H9 (cell line): Measurements from ENCODE around the gene GPC6. TPM values are rescaled to one million over a fixed set of nuclear protein-coding genes. Genes with fewer than 3 reads are reported as not detected.

ENCODE experiments used
- DNase-seq: peaks from one replicate; pipeline ENCODE4 v3.0.0-alpha.2; 2017
- H2AFZ ChIP-seq: one replicate; pipeline ENCODE4 v1.6.1; 2013; ENCODE audit warnings: mild to moderate bottlenecking, low read length, control low read depth, moderate library complexity
- H2AK5ac ChIP-seq: 2 replicates; pipeline ENCODE4 v1.6.1; 2013; ENCODE audit warnings: low read length, control low read depth, mixed read lengths; ENCODE audit not compliant: insufficient read length
- H2BK120ac ChIP-seq: one replicate; pipeline ENCODE4 v1.6.1; 2013; ENCODE audit warnings: low read depth, mild to moderate bottlenecking, low read length, control low read depth, inconsistent platforms; ENCODE audit not compliant: poor library complexity, severe bottlenecking
- H2BK12ac ChIP-seq: 2 replicates; pipeline ENCODE4 v1.6.1; 2013; ENCODE audit warnings: low read length, control low read depth, mixed read lengths, low read depth; ENCODE audit not compliant: insufficient read length
- H2BK15ac ChIP-seq: 2 replicates; pipeline ENCODE4 v1.6.1; 2013; ENCODE audit warnings: low read depth, low read length, control low read depth
- H2BK20ac ChIP-seq: one replicate; pipeline ENCODE4 v1.6.1; 2013; ENCODE audit warnings: low read depth, mild to moderate bottlenecking, low read length, control low read depth, inconsistent platforms; ENCODE audit not compliant: poor library complexity, severe bottlenecking
- H2BK5ac ChIP-seq: 2 replicates; pipeline ENCODE4 v1.6.1; 2013; ENCODE audit warnings: low read length, control low read depth, mixed read lengths; ENCODE audit not compliant: insufficient read length
- H3K14ac ChIP-seq: 2 replicates; pipeline ENCODE4 v1.6.1; 2013; ENCODE audit warnings: low read length, control low read depth; ENCODE audit not compliant: insufficient read depth
- H3K18ac ChIP-seq: 2 replicates; pipeline ENCODE4 v1.6.1; 2013; ENCODE audit warnings: low read depth, mild to moderate bottlenecking, mixed read lengths, low read length, control low read depth; ENCODE audit not compliant: insufficient read length
- H3K23ac ChIP-seq: 2 replicates; pipeline ENCODE4 v1.6.1; 2013; ENCODE audit warnings: low read length, control low read depth, mixed read lengths, low read depth; ENCODE audit not compliant: insufficient read length
- H3K23me2 ChIP-seq: 2 replicates; pipeline ENCODE4 v1.6.1; 2013; ENCODE audit warnings: low read depth, mild to moderate bottlenecking, mixed read lengths, low read length, control low read depth; ENCODE audit not compliant: insufficient read length, poor library complexity, severe bottlenecking
- H3K27ac ChIP-seq: 2 replicates; pipeline ENCODE4 v1.5.1; 2013; ENCODE audit warnings: low read length, control low read depth, mixed read lengths, low read depth; ENCODE audit not compliant: insufficient read length
- H3K27me3 ChIP-seq: 2 replicates; pipeline ENCODE4 v1.6.1; 2013; ENCODE audit warnings: low read length, control low read depth, inconsistent platforms; ENCODE audit not compliant: insufficient read depth
- H3K4ac ChIP-seq: 2 replicates; pipeline ENCODE4 v1.6.1; 2013; ENCODE audit warnings: low read depth, mild to moderate bottlenecking, control low read depth, inconsistent platforms, low read length, moderate library complexity
- H3K4me1 ChIP-seq: 2 replicates; pipeline ENCODE4 v1.6.1; 2013; ENCODE audit warnings: low read length, control low read depth, inconsistent platforms; ENCODE audit not compliant: insufficient read depth
- H3K4me2 ChIP-seq: 2 replicates; pipeline ENCODE4 v1.6.1; 2013; ENCODE audit warnings: low read length, control low read depth, mixed read lengths; ENCODE audit not compliant: insufficient read length, insufficient read depth
- H3K56ac ChIP-seq: 2 replicates; pipeline ENCODE4 v1.6.1; 2013; ENCODE audit warnings: low read depth, mild to moderate bottlenecking, mixed read lengths, low read length, control low read depth; ENCODE audit not compliant: insufficient read length
- H3K79me1 ChIP-seq: 2 replicates; pipeline ENCODE4 v1.6.1; 2013; ENCODE audit warnings: low read depth, mild to moderate bottlenecking, moderate library complexity, low read length, control low read depth, inconsistent platforms; ENCODE audit not compliant: insufficient read depth, poor library complexity, severe bottlenecking
- H3K79me2 ChIP-seq: 2 replicates; pipeline ENCODE4 v1.6.1; 2013; ENCODE audit warnings: low read length, control low read depth, inconsistent platforms; ENCODE audit not compliant: insufficient read depth
- H3K9ac ChIP-seq: 2 replicates; pipeline ENCODE4 v1.6.1; 2013; ENCODE audit warnings: low read length, control low read depth, mixed read lengths; ENCODE audit not compliant: insufficient read length; ENCODE audit errors: extremely low read depth
- H3K9me3 ChIP-seq: one replicate; pipeline ENCODE4 v1.6.1; 2013; ENCODE audit warnings: low read depth, low read length, inconsistent platforms; ENCODE audit not compliant: control insufficient read depth
- H3T11ph ChIP-seq: one replicate; pipeline ENCODE4 v1.6.1; 2013; ENCODE audit warnings: mild to moderate bottlenecking, low read length, control low read depth, inconsistent platforms
- H4K20me1 ChIP-seq: one replicate; pipeline ENCODE4 v1.6.1; 2013; ENCODE audit not compliant: control insufficient read depth, insufficient read length, insufficient read depth
- H4K5ac ChIP-seq: 2 replicates; pipeline ENCODE4 v1.6.1; 2013; ENCODE audit warnings: low read depth, mild to moderate bottlenecking, mixed read lengths, low read length, control low read depth; ENCODE audit not compliant: insufficient read length
- H4K8ac ChIP-seq: replicated peaks from 2 replicates; pipeline ENCODE4 v1.6.1; 2013; ENCODE audit warnings: low read length, control low read depth, mixed read lengths, low read depth; ENCODE audit not compliant: insufficient read length
- H4K91ac ChIP-seq: 2 replicates; pipeline ENCODE4 v1.6.1; 2013; ENCODE audit warnings: low read depth, mild to moderate bottlenecking, moderate library complexity, mixed read lengths, low read length, control low read depth; ENCODE audit not compliant: insufficient read length
- H3K27ac Mint-ChIP-seq, 3 experiments: 2 replicates in 2 of 3; 3 replicates in 1 of 3; pipeline ENCODE4 v1.8.0; 2020 to 2021; ENCODE audit warnings: mixed read lengths in 3 of 3, mild to moderate bottlenecking in 1 of 3, moderate library complexity in 1 of 3
- H3K27me3 Mint-ChIP-seq: 2 replicates; pipeline ENCODE4 v1.8.0; 2021; ENCODE audit warnings: low read depth, mild to moderate bottlenecking, moderate library complexity, mixed read lengths
- H3K36me3 Mint-ChIP-seq, 3 experiments: 2 replicates in 2 of 3; 3 replicates in 1 of 3; pipeline ENCODE4 v1.8.0; 2020 to 2021; ENCODE audit warnings: low read depth in 3 of 3, mixed read lengths in 3 of 3; ENCODE audit not compliant: insufficient read depth in 1 of 3
- H3K4me1 Mint-ChIP-seq, 2 experiments: 2 replicates each; pipeline ENCODE4 v1.8.0; 2020; ENCODE audit warnings: mixed read lengths in 2 of 2
- H3K4me3 Mint-ChIP-seq, 2 experiments: 2 replicates in 1 of 2; 3 replicates in 1 of 2; pipeline ENCODE4 v1.8.0; 2020 to 2021; ENCODE audit warnings: mild to moderate bottlenecking in 2 of 2, mixed read lengths in 2 of 2, moderate library complexity in 1 of 2
- H3K9me3 Mint-ChIP-seq, 2 experiments: 2 replicates in 1 of 2; 3 replicates in 1 of 2; pipeline ENCODE4 v1.8.0; 2020; ENCODE audit warnings: mild to moderate bottlenecking in 2 of 2, mixed read lengths in 2 of 2, moderate library complexity in 1 of 2
- CTCF ChIP-seq: fragments of 200-600 bp; sonication (generic); conservative IDR thresholded peaks from 3 replicates; pipeline ENCODE4 v1.8.0; 2021; ENCODE audit warnings: antibody characterized with exemption, mild to moderate bottlenecking
- WGBS: extraction: QIAGEN DNeasy Blood & Tissue Kit; methylation state at CpG from one replicate; pipeline ENCODE4 v1.1.7; 2013; ENCODE audit warnings: missing lambda C conversion rate, low lambda C conversion rate, mixed read lengths; ENCODE audit not compliant: insufficient read length; ENCODE audit errors: extremely low coverage; 5-methylcytosine and 5-hydroxymethylcytosine counted together
- total RNA-seq: library from RNA; stranded (reverse); gene quantifications from 2 replicates; pipeline ENCODE4 v1.2.1, GENCODE V29; 2021

GPC6 gene
- total RNA-seq, 1 experiment from 2014 or later, result 15.6 TPM

GRCh38 chr13:93248627-93249047, 22.0 kb downstream of the GPC6 start:
- Histone ChIP-seq H3K4ac (no peak overlapping the region), H3K27me3 (no peaks in the 10 kb centered on the region), H4K20me1 (no peaks in the 10 kb centered on the region), H2AFZ (no peak overlapping the region), H3K23me2 (no peaks in the 10 kb centered on the region), H3K56ac (no peak overlapping the region), H4K5ac (no peak overlapping the region), H2BK15ac (no peak overlapping the region), H3K4me2 (no peak overlapping the region), H4K91ac (no peak overlapping the region), H2BK20ac (no peak overlapping the region), H3K27ac (no peak overlapping the region), H3K79me1 (no peaks in the 10 kb centered on the region), H2BK12ac (no peak overlapping the region), H4K8ac (no peak overlapping the region), H3K23ac (no peak overlapping the region), H3K79me2 (peaks cover 3% of the 10 kb centered on the region; the same call in 1 of the 2 replicates), H3K9ac (no peak overlapping the region), H2BK120ac (no peak overlapping the region), H3K18ac (no peak overlapping the region), H3T11ph (no peak overlapping the region), H2BK5ac (no peak overlapping the region), H3K14ac (no peak overlapping the region), H2AK5ac (no peak overlapping the region), H3K9me3 (no peaks in the 10 kb centered on the region), H3K4me1 (peaks cover 15% of the 10 kb centered on the region; the same call in 1 of the 2 replicates)
- Mint-ChIP-seq H3K36me3 (peaks cover 0 to 4% (median 0%) of the 10 kb centered on the region in 3 experiments; a peak in 2 of 7 replicates), H3K27ac (no peak overlapping the region; a peak in 1 of 7 replicates), H3K27me3 (no peaks in the 10 kb centered on the region), H3K4me1 (peaks cover 39 to 53% of the 10 kb centered on the region in 2 experiments), H3K4me3 (no peak overlapping the region), H3K9me3 (no peaks in the 10 kb centered on the region)
- no CpG with 5 or more reads among the region's 8 CpGs for WGBS
- TF ChIP-seq CTCF, result peak; percentile 65
- DNase-seq, result peak; percentile 60
